Endothelial cell of umbilical vein (primary cell): ENCODE data around the gene CIDEB. TPM values are rescaled to one million over a fixed set of nuclear protein-coding genes. Genes with fewer than 3 reads are reported as not detected.

Experiments used
- BruUV-seq: library from RNA; stranded (reverse); fragments of 400-500 nt; replicated peaks from 2 replicates; lab custom pipeline; 2021; lab: Mats Ljungman, UMichigan
- CTCF ChIA-PET: fragments of 300-600, 350-600 bp; sonication (Branson Sonifier 250); formaldehyde crosslinking; loops from one replicate; lab custom pipeline; 2021; ENCODE audit warnings: antibody characterized with exemption, inconsistent platforms; lab: Charles Lee
- POLR2A ChIA-PET: fragments of 300-600, 350-600 bp; sonication (Branson Sonifier 250); formaldehyde crosslinking; loops from one replicate; lab custom pipeline; 2021; ENCODE audit warnings: antibody characterized with exemption, inconsistent platforms; lab: Charles Lee
- DNase-seq: peaks from one replicate; pipeline ENCODE4 v3.0.0-alpha.2; 2011; ENCODE audit warnings: low read depth, low spot score
- FAIRE-seq: peaks from 2 replicates; lab custom pipeline; 2011; peaks lifted over from hg19 to GRCh38; lab: Jason Lieb, UNC
- H2AFZ ChIP-seq: 2 replicates; pipeline ENCODE4 v1.6.0; 2012; ENCODE audit warnings: low read depth, low read length, control low read depth, inconsistent platforms
- H3K27ac ChIP-seq: 2 replicates; pipeline ENCODE4 v1.5.1; 2011; ENCODE audit warnings: low read depth, mild to moderate bottlenecking, control low read depth, low read length, moderate library complexity; ENCODE audit not compliant: insufficient read depth
- H3K27me3 ChIP-seq, 2 experiments: 2 replicates each; pipeline versions ENCODE4 v1.6.0 to v1.6.1; 2011; ENCODE audit warnings: low read length in 2 of 2, mixed read lengths in 1 of 2; ENCODE audit not compliant: control insufficient read depth in 2 of 2, insufficient read depth in 2 of 2
- H3K36me3 ChIP-seq, 2 experiments: 2 replicates in 1 of 2; 3 replicates in 1 of 2; pipeline ENCODE4 v1.5.1; 2011; ENCODE audit warnings: low read length in 2 of 2, mild to moderate bottlenecking in 1 of 2, moderate library complexity in 1 of 2; ENCODE audit not compliant: control insufficient read depth in 2 of 2, insufficient read depth in 2 of 2; ENCODE audit errors: extremely low read depth in 1 of 2
- H3K4me1 ChIP-seq: 3 replicates; pipeline ENCODE4 v1.5.1; 2011; ENCODE audit warnings: mild to moderate bottlenecking, low read length; ENCODE audit not compliant: control insufficient read depth, insufficient read depth; ENCODE audit errors: extremely low read depth
- H3K4me2 ChIP-seq: 2 replicates; pipeline ENCODE4 v1.6.1; 2011; ENCODE audit warnings: low read length, control low read depth, mixed read lengths; ENCODE audit not compliant: insufficient read depth
- H3K4me3 ChIP-seq, 3 experiments: fragments of 200-600 bp in 1 of 3; sonication (generic), shearing (Covaris generic) in 1 of 3; replicated peaks in 1 of 3; 2 replicates each; pipeline ENCODE4 v1.5.1; 2011 to 2016; ENCODE audit warnings: control low read depth in 3 of 3, low read length in 3 of 3, mild to moderate bottlenecking in 2 of 3, inconsistent platforms in 1 of 3, low read depth in 1 of 3, moderate library complexity in 1 of 3; ENCODE audit not compliant: insufficient read depth in 1 of 3
- H3K79me2 ChIP-seq: 2 replicates; pipeline ENCODE4 v1.6.0; 2012; ENCODE audit warnings: low read length, inconsistent platforms; ENCODE audit not compliant: control insufficient read depth, insufficient read depth
- H3K9ac ChIP-seq: replicated peaks from 2 replicates; pipeline ENCODE3; 2011; ENCODE audit warnings: low read length, control low read depth; ENCODE audit not compliant: insufficient read depth; ENCODE audit errors: extremely low read depth
- H3K9me1 ChIP-seq: replicated peaks from 3 replicates; pipeline ENCODE4 v1.6.0; 2011; ENCODE audit warnings: mild to moderate bottlenecking, low read length; ENCODE audit not compliant: control insufficient read depth, insufficient read depth; ENCODE audit errors: extremely low read depth
- H3K9me3 ChIP-seq: replicated peaks from 2 replicates; pipeline ENCODE4 v1.5.1; 2012; ENCODE audit warnings: low read length, inconsistent platforms; ENCODE audit not compliant: control insufficient read depth, insufficient read depth
- H4K20me1 ChIP-seq: replicated peaks from 2 replicates; pipeline ENCODE3; 2011; ENCODE audit warnings: mild to moderate bottlenecking, low read length; ENCODE audit not compliant: control insufficient read depth, insufficient read depth; ENCODE audit errors: extremely low read depth
- EZH2 ChIP-seq: IDR thresholded peaks from 2 replicates; pipeline ENCODE4 v1.6.1; 2012; ENCODE audit warnings: borderline replicate concordance, low read depth, mild to moderate bottlenecking, moderate library complexity, low read length, inconsistent platforms; ENCODE audit not compliant: severe bottlenecking
- FOS ChIP-seq: IDR thresholded peaks from 2 replicates; pipeline ENCODE4 v1.6.1; 2011; ENCODE audit warnings: mild to moderate bottlenecking, low read length, moderate library complexity, borderline replicate concordance; ENCODE audit not compliant: insufficient read depth
- GATA2 ChIP-seq: IDR thresholded peaks from 2 replicates; pipeline ENCODE4 v1.7.0; 2011; ENCODE audit warnings: low read depth, mild to moderate bottlenecking, moderate library complexity, mixed read lengths, low read length; ENCODE audit not compliant: insufficient read length, insufficient read depth
- JUN ChIP-seq: IDR thresholded peaks from 2 replicates; pipeline ENCODE4 v1.6.1; 2011; ENCODE audit warnings: borderline replicate concordance, low read depth; ENCODE audit not compliant: insufficient read length, insufficient read depth
- MYC ChIP-seq: IDR thresholded peaks from one replicate; pipeline ENCODE4 v1.6.1; 2011; ENCODE audit warnings: mild to moderate bottlenecking, low read depth, low read length
- POLR2A ChIP-seq: IDR thresholded peaks from 2 replicates; pipeline ENCODE4 v1.6.1; 2012; ENCODE audit warnings: low read depth, mild to moderate bottlenecking, control low read depth, low read length
- POLR2AphosphoS5 ChIP-seq: IDR thresholded peaks from 2 replicates; pipeline ENCODE4 v1.6.1; 2012; ENCODE audit warnings: low read depth, mild to moderate bottlenecking, control low read depth, low read length, moderate library complexity; ENCODE audit not compliant: insufficient read depth
- dilution Hi-C: fragments of 300-500 bp; cut with MboI; formaldehyde crosslinking; loops from one replicate; pipeline ENCODE4 v1.15.0; 2019; ENCODE audit warnings: low sequenced_read_pairs; ENCODE audit not compliant: extremely low pct_ligation_motif_present
- intact Hi-C: fragments of 100-400 bp; cut with micrococcal nuclease; formaldehyde crosslinking; loops from one replicate; pipeline ENCODE4 v1.10.0; 2022
- polyA plus RNA-seq, 4 experiments: library from polyadenylated mRNA; depleted of rRNA in 3 of 4; stranded (reverse) in 3 of 4; unstranded in 1 of 4; fragments of >200 nt; gene quantifications; 2 replicates each; pipeline versions ENCODE4 v1.2.1 to v1.2.3, GENCODE V29; 2011 to 2012; ENCODE audit warnings: missing spikeins in 1 of 4
- total RNA-seq: library from RNA; stranded (reverse); gene quantifications from 2 replicates; pipeline ENCODE4 v1.2.3, GENCODE V29; 2021
- TF ChIP-seq, protein P1 (sequence below), 2 donors: IDR thresholded peaks; 1 replicate in 1 of 2; 2 replicates in 1 of 2; pipeline ENCODE4 v1.5.1; 2011; ENCODE audit warnings: low read length in 2 of 2, mild to moderate bottlenecking in 2 of 2, moderate library complexity in 2 of 2, control low read depth in 1 of 2, inconsistent platforms in 1 of 2, low read depth in 1 of 2; ENCODE audit not compliant: insufficient read depth in 1 of 2; ENCODE audit errors: extremely low read depth in 1 of 2
- TF ChIP-seq, protein P2 (sequence below): IDR thresholded peaks from 2 replicates; pipeline ENCODE4 v1.6.1; 2011; ENCODE audit not compliant: insufficient read depth, insufficient read length

Gene CIDEB
- total and polyA plus RNA-seq, 2 donors (not counting 3 experiments of a cell fraction or from before 2014, with no cell fraction given), result 5.2 to 7.2 TPM

DNA sequence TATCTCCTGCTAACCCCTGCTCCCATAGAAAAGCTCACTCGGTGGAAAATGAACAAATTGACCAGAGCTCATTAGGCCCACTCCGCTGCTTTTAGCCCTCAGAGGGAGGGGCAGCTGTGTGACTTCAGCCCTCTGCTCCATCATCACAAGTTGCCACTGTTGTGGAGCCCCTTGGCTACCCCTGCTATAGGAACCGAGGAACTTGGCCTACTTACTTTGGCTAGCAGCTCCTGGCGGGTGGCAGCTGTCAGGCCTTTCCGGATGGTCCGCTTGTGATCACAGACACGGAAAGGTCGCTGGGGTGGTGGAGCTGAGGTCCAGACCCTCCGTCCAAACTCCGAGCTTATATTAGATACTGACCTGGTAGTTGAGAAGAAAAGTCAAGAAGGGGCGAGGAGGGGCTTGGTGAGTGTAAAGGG lies 612 bp downstream of the CIDEB start:
- Histone ChIP-seq H3K27me3 (no peaks in the 10 kb centered on the region), H3K9me1 (no peaks in the 10 kb centered on the region), H3K79me2 (no peaks in the 10 kb centered on the region), H3K9ac (no peak overlapping the region), H3K4me2 (no peak overlapping the region), H2AFZ (no peak overlapping the region), H4K20me1 (no peaks in the 10 kb centered on the region), H3K9me3 (no peaks in the 10 kb centered on the region), H3K27ac (no peak overlapping the region), H3K4me1 (peaks cover 23% of the 10 kb centered on the region), H3K4me3 (no peak overlapping the region), H3K36me3 (peaks cover 0 to 37% of the 10 kb centered on the region in 2 experiments)
- dilution Hi-C loops (no loop called here), intact Hi-C loops (no loop called here)
- BruUV-seq, result no TSS peak
- DNase-seq, result no peak
- no peak for FAIRE-seq
- TF ChIP-seq, protein P1, sequence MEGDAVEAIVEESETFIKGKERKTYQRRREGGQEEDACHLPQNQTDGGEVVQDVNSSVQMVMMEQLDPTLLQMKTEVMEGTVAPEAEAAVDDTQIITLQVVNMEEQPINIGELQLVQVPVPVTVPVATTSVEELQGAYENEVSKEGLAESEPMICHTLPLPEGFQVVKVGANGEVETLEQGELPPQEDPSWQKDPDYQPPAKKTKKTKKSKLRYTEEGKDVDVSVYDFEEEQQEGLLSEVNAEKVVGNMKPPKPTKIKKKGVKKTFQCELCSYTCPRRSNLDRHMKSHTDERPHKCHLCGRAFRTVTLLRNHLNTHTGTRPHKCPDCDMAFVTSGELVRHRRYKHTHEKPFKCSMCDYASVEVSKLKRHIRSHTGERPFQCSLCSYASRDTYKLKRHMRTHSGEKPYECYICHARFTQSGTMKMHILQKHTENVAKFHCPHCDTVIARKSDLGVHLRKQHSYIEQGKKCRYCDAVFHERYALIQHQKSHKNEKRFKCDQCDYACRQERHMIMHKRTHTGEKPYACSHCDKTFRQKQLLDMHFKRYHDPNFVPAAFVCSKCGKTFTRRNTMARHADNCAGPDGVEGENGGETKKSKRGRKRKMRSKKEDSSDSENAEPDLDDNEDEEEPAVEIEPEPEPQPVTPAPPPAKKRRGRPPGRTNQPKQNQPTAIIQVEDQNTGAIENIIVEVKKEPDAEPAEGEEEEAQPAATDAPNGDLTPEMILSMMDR (IDR thresholded peaks at IDR 0.05; ENCODE audit: extremely low read depth in 1 of 2, insufficient read depth in 1 of 2, low read depth in 1 of 2, low read length in 2 of 2), result no peak
- TF ChIP-seq, protein P2, sequence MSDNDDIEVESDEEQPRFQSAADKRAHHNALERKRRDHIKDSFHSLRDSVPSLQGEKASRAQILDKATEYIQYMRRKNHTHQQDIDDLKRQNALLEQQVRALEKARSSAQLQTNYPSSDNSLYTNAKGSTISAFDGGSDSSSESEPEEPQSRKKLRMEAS, result no peak
- TF ChIP-seq GATA2 (no peak), JUN (no peak), POLR2AphosphoS5 (no peak), EZH2 (no peak), POLR2A (no peak), FOS (no peak), MYC (no peak)
- ChIA-PET POLR2A (no interaction called here), CTCF (interaction anchor here (0.7 to 7.4 kb wide), 24 partner anchors 8 to 249 kb away, joined by 3 to 122 read pairs (median 6); partner anchors contain the start of genes CHMP4A, DHRS1, IRF9 and MDP1)
